G401.6 (cell line): Measurements from ENCODE around the gene NAA25.
"Not testable (repeated sequence)": the region's sequence is repeated elsewhere in the genome, so short reads cannot be mapped to it uniquely, and the experiment has no call there.

Experiments used
- FAIRE-seq: peaks from 2 replicates; lab custom pipeline; 2012; peaks lifted over from hg19 to GRCh38; lab: Jason Lieb, UNC

Gene NAA25

GRCh38 chr12:112116232-112117060 lies 7.9 kb upstream of the NAA25 start:
- no peak for FAIRE-seq

- no peak for FAIRE-seq
These were observed 6.9 kb upstream of the NAA25 start for GRCh38 chr12:112115259-112116045.

- no peak for FAIRE-seq
These were observed 4.0 kb upstream of the NAA25 start for GRCh38 chr12:112112409-112113133.

DNA sequence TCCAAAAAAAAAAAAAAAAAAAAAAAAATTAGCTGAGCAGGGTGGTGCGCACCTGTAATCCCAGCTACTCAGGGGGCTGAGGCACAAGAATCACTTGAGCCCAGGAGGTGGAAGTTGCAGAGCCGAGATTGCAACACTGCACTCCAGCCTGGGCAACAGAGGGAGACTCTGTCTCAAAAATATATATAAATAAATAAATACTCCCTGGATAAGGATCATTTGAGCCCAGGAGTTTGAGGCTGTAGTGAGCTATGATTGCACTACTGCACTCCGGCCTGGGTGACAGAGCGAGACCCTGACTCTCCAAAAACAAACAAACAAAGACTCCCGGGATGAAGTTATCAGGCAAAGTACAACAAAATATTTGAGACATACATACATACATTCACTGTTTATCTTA lies 3.3 kb upstream of the NAA25 start:
- FAIRE-seq = no peak

DNA sequence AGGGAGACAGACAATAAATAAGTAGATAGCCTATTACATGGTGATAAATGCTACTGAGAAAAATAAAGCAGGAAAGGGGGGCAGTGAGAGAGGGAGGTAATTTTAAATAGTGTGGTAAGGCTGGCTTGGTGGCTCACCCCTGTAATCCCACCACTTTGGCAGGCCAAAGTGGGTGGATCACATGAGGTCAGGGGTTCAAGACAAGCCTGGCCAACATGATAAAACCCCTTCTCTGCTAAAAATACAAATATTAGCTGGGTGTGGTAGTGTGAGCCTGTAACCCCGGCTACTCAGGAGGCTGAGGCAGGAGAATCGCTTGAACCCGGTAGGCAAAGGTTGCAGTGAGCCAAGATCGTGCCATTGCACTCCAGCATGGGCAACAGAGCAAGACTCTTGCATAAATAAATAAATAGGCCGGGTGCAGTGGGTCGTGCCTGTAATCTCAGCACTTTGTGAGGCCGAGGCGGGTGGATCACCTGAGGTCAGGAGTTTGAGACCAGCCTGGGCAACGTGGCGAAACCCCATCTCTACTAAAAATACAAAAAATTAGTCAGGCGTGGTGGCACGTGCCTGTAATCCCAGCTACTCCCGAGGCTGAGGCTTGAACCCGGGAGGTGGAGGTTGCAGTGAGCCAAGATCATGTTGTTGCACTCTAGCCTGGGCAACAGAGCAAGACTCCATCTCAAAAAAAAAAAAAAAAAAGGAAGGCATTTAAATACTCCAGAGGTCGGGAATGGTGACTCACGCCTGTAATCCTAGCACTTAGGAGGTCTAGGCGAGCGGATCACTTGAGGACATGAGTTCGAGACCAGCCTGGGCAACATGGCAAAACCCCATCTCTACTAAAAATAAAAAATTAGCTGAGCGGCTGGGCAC lies 2.4 kb upstream of the NAA25 start:
- not testable (repeated sequence) for FAIRE-seq

GRCh38 chr12:112107306-112108201 lies 1.0 kb downstream of the NAA25 start:
- no peak for FAIRE-seq

DNA sequence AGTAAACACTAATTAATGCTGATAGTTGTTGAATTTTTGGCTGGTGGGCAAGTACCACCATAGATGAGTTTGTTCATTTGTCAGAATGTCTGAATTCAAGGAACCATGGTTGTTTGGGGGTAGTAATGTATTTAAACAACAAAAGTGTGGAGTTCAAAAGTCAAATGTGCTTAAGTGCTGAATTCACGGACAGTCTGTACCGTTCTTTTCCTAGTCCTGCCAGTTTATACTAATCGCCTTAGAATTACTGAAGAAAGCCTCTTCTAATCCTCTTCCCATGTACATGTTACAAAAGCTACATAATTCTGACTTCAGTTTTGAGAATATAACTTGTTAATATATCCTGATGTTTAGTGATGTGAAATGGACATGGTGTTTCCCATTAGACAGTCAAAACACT lies 2.7 kb downstream of the NAA25 start:
- no peak for FAIRE-seq

- no peak for FAIRE-seq
These were observed 4.7 kb downstream of the NAA25 start for GRCh38 chr12:112103758-112104503.

DNA sequence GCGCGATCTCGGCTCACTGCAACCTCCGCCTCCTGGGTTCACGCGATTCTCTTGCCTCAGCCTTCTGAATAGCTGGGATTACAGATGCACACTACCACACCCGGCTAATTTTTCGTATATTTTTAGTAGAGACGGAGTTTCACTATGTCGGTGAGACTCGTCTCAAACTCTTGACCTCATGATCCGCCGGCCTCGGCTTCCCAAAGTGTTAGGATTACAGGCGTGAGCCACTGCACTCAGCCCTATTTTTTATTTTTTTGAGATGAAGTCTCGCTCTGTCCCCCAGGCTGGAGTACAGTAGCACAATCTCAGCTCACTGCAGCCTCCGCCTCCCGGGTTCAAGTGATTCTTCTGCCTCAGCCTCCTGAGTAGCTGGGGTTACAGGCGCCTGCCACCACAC lies 5.8 kb downstream of the NAA25 start:
- not testable (repeated sequence) for FAIRE-seq

DNA sequence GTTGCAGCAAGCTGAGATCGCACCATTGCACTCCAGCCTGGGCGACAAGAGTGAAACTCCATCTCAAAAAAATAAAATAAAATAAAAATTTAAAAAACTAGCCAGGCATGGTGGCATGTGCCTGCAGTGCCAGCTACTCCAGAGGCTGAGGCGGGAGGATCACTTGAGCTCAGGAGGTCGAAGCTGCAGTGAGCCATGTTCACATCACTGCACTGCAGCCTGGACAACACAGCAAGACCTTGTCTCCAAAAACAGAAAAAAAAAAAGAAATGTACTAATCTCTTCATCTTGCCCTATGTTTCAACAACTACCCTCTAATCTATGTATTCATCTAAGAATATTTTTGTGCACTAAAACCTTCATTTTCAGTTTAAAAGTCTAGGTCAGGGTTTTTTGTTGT lies 6.5 kb downstream of the NAA25 start:
- FAIRE-seq = no peak

- not testable (repeated sequence) for FAIRE-seq
These were observed 8.1 kb downstream of the NAA25 start for GRCh38 chr12:112100500-112100899.

DNA sequence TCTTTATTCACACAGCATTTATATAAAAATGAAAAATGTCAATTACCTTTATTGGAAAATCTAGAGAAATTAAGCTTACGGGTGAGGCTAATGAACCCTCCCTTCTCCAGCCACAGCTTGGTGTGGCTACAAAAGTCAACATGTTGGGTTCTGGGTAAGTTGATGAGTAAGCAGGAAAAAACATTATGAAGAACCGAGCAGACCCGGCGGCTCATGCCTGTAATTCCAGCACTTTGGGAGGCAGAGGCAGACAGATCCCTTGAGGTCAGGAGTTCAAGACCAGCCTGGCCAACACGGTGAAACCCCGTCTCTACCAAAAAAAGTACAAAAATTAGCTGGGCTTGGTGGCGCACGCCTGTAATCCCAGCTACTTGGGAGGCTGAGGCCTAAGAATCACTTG lies 10.9 kb downstream of the NAA25 start:
- no peak for FAIRE-seq

- no peak for FAIRE-seq
These were observed 11.9 kb downstream of the NAA25 start for GRCh38 chr12:112096667-112097066.

DNA sequence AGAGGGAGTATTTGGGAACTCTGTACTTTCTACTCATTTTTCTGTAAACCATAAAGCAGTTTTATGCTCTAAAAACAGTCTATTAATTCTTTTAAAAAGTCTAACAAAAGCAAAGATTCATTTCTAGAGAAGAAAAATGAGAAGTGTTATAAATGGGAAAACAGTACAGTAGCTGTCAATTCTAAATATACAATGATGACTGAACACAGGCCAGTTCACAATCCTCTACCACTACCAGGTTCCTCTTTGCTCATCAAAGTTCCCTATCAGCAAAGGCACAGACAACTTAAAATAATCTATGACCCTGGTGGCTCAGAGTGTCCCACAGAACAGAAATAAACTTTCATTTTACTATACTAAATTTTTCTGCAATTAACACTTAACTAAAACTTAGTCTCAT lies 12.5 kb downstream of the NAA25 start:
- no peak for FAIRE-seq

DNA sequence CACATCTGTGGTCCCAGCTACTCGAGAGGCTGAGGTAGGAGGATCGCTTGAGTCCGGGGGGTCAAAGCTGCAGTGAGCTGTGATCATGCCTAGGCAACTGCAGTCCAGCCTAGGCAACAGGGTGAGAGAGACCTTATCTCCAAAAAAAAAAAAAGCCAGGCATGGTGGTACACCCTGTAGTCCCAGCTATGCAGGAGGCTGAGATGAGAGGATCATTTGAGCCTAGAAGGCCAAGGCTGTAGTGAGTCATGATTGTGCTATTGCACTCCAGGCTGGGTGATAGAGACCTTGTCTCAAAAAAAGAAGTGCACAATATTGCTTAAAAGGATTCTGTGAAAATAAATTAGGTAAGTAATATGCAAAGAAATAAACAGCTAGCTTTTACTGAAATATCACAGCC lies 17.0 kb downstream of the NAA25 start:
- FAIRE-seq = no peak

GRCh38 chr12:112087851-112088250 lies 20.7 kb downstream of the NAA25 start:
- no peak for FAIRE-seq

DNA sequence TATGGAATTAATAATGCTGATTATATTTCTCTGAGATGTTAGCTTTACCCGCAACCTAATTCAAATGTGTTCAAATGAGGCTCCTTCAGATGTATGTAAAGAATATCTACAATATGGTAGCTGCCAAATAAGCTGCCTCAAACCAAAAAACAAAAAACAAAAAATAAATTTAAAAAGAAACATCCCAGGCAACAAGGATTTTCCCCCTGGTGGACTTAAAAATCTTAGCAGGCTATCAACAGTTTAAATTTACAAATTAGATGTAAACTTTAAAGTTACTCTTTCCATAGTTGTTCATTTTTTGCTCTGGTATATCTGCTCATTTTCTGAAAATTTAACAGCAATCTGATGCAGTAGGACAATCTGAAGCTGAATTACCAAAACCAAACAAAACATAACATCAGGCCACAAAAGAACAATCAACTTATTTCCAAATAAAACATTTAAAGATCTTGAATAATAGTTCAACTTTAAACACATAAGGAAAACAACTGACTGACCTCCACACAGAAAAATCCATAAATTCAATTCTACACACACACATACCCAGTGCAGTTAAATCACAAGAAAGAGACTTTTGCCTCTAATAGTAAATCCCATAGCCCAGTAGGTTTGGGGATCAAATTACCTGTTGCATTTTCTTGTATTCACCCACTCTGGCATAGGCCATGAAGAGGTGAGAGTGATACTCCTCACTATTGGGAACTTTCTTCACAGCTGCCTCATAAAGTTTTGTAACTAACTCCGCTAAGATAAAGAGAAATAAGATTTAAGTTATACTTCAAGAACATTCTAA lies 21.3 kb downstream of the NAA25 start:
- FAIRE-seq = peak; percentile 76

DNA sequence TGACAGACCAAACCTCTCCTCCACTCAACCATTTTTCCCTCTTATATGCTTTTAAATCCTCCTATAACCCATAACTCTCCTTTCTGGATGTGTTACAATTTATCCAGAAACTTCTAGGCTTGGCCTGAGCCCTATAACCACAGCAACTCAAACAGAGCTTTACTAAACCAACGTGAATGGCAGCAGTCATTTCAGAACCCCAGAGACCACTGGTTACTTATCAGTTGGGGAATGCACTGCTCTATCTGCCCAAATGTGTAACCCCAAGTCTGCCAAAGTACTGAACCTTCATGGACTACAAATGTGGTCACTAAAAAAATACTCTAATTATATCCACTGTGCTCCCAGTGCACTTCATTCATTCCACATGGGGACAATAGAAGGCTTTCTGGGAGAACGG lies 42.0 kb downstream of the NAA25 start:
- no peak for FAIRE-seq

DNA sequence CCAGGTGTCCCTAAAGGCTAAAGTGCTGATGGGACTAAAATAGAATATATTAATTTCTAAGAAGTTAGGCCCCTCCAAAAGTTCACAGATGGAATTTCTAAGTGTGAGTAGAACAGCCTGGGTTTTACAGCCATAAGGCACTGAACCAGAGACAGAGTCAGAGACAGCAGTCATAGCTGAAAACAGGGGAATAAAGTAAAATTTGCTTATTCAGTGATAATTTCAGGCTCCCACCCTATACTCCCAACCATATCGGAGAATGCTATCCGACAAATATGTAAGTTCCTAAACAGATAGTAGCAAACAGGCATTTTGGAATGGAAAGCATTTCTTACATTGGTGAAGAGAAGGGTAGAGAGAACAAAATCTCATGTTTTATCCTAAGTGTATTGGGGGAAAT lies 45.3 kb downstream of the NAA25 start:
- FAIRE-seq = no peak
